ENCODE measurements around the gene RIPPLY2.
A peak's percentile ranks its signal among the peaks of the same experiment; 100 is the strongest.
"Not testable (repeated sequence)": the region's sequence is repeated elsewhere in the genome, so short reads cannot be mapped to it uniquely, and the experiment has no call there.

Gene RIPPLY2

GRCh38 chr6:83853178-83854000 is at the start of gene RIPPLY2:
Gene RIPPLY2 (plus strand): TSS chr6:83853360. CDS start chr6:83853417, 57 bp downstream.
- peak within 1 kb of the TSS; percentile 38 for H3K4me3 ChIP-seq (replicated peaks; ENCODE audit: low read depth, low read length)
- DNase-seq (ENCODE audit: extremely low read depth, low read depth): no peak
- no peak for TF ChIP-seq CTCF (IDR thresholded peaks at IDR 0.05; ENCODE audit: low read depth, low read length, missing control alignments)

- DNase-seq (ENCODE audit: extremely low read depth, low read depth); H3K4me3 ChIP-seq (replicated peaks; ENCODE audit: low read depth, low read length): not testable (repeated sequence)
Measured at GRCh38 chr6:83803492-83803891, 49.7 kb upstream of the RIPPLY2 start.

GRCh38 chr6:83804886-83805285 is 48.3 kb upstream of the RIPPLY2 start:
- no peak for TF ChIP-seq CTCF (IDR thresholded peaks at IDR 0.05; ENCODE audit: low read depth, low read length, missing control alignments)
- no peak for DNase-seq (ENCODE audit: extremely low read depth, low read depth)
- no peak overlapping the region for H3K4me3 ChIP-seq (replicated peaks; ENCODE audit: low read depth, low read length)

- DNase-seq (ENCODE audit: extremely low read depth, low read depth): no peak
- H3K4me3 ChIP-seq (replicated peaks; ENCODE audit: low read depth, low read length): no peak overlapping the region
- no peak for TF ChIP-seq CTCF (IDR thresholded peaks at IDR 0.05; ENCODE audit: low read depth, low read length, missing control alignments)
Measured at GRCh38 chr6:83808005-83808404, 45.2 kb upstream of the RIPPLY2 start.

DNA sequence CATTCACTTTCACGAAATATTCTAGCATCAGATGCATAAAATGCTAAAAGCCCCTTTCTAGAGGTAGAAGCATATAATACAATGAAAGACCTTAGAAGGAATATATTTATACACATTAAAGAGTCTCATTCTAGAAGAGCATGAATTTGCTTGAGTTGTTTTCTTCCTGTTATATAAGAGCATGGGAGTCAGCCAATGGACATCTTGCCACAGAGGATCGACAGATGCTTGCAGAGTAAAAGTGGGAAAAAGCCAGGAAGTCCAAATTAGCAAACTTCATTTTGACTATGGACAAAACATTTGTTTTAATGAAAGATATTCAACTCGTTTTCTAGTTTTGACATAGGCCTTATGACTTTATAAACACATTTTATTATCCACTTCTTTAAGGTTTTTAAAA is 44.2 kb upstream of the RIPPLY2 start:
- TF ChIP-seq CTCF (IDR thresholded peaks at IDR 0.05; ENCODE audit: low read depth, low read length, missing control alignments): no peak
- no peak for DNase-seq (ENCODE audit: extremely low read depth, low read depth)
- H3K4me3 ChIP-seq (replicated peaks; ENCODE audit: low read depth, low read length): no peak overlapping the region

- no peak for TF ChIP-seq CTCF (IDR thresholded peaks at IDR 0.05; ENCODE audit: low read depth, low read length, missing control alignments)
- no peak for DNase-seq (ENCODE audit: extremely low read depth, low read depth)
- H3K4me3 ChIP-seq (replicated peaks; ENCODE audit: low read depth, low read length): no peak overlapping the region
Measured at GRCh38 chr6:83812595-83812994, 40.6 kb upstream of the RIPPLY2 start.

- DNase-seq (ENCODE audit: extremely low read depth, low read depth): peak; percentile 14
- H3K4me3 ChIP-seq (replicated peaks; ENCODE audit: low read depth, low read length): no peak overlapping the region
- TF ChIP-seq CTCF (IDR thresholded peaks at IDR 0.05; ENCODE audit: low read depth, low read length, missing control alignments): no peak
Measured at GRCh38 chr6:83815631-83816272, 37.4 kb upstream of the RIPPLY2 start.

Measured in HFF-Myc (cell line).